GM12874 (cell line): ENCODE results near the gene OOSP4B.

Experiments
- TF ChIP-seq, protein P1 (sequence below): IDR thresholded peaks from 2 replicates; pipeline ENCODE4 v1.5.1; 2011; ENCODE audit warnings: low read depth, mild to moderate bottlenecking, control low read depth, low read length, moderate library complexity; ENCODE audit not compliant: insufficient read depth

OOSP4B gene

DNA sequence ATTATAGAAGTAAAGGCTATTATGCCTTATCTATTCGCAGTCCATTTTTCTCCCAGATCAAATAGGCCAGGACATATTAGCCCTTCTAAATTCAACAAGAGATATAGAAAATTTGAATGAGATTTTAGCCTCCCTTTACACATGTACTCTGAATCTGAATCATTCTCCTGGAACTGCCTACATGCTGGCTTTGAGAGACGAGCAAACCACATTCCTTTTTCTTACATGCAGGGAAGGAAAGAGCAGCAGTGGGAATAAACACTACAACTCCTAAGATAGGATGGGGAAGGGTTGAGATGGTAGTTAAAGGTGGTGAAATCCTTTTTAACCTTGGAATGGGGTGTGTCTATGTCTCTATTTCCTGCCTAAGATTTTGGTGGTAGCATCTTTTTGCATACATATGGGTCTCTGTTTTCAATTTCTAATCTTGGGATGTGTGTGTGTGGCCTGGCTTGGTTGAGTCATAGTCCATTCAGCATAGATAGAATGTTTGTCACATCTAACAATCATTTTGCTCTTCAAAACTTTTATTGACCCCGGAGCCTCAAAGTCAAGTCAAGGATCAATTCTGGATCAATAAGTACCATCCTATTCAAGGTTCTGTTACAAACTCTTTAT is 12.1 kb downstream of the OOSP4B start:
- TF ChIP-seq, protein P1, sequence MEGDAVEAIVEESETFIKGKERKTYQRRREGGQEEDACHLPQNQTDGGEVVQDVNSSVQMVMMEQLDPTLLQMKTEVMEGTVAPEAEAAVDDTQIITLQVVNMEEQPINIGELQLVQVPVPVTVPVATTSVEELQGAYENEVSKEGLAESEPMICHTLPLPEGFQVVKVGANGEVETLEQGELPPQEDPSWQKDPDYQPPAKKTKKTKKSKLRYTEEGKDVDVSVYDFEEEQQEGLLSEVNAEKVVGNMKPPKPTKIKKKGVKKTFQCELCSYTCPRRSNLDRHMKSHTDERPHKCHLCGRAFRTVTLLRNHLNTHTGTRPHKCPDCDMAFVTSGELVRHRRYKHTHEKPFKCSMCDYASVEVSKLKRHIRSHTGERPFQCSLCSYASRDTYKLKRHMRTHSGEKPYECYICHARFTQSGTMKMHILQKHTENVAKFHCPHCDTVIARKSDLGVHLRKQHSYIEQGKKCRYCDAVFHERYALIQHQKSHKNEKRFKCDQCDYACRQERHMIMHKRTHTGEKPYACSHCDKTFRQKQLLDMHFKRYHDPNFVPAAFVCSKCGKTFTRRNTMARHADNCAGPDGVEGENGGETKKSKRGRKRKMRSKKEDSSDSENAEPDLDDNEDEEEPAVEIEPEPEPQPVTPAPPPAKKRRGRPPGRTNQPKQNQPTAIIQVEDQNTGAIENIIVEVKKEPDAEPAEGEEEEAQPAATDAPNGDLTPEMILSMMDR: no peak

DNA sequence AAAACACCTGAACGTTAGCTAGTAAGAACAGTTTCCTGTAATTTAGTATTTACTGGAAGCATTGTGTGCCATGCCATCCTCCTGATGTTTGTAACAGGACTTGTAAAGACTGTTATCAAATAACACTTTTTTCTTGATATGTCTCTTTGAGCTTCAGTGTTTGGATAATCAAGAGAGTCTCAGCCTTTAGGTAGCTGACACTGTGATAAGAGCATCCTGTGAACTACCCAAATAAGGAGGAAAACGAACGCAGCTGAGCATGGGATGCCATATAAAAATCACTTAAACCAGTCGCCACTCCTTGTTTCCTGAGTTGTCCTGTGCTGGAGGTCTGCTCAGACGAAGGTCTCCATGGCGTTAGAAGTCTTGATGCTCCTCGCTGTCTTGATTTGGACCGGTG is 23.1 kb downstream of the OOSP4B start, which contains the start of gene OOSP2:
OOSP2 (plus strand) TSS at position 301 of the 400 bp plus-strand sequence; CDS start at position 352, 51 bp downstream.
- TF ChIP-seq, protein P1: no peak

DNA sequence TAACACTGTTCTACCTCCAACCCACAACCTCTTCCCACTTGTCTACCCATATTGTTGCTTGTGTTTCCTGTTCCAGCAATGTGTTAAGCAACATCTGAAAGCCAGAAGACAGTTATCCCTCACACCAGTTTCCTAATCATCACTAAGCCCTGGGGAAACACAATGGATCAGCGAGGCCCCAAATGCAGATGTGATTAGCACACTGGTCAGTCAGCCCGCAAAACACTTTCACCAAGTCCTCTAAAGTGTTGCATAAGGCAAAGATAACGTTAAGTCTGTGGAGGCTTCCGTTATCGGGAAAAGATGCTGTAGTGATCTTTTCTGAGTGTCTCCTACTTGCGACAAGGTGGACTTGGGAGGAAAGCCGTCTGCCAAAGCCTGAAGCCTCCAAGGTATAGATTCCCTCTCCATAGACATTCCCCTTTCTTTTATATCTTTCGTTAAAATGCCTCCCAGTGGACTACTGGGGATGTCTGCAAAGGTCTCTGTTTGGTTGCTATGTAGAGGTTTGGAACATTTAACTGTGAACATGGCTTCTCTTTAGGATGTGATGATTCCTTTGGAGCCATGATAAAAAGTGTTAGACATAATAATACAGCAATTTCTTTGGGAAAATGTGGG is 39.5 kb downstream of the OOSP4B start, which contains the start of gene MS4A3:
MS4A3 (plus strand) TSS at position 317 of the 621 bp plus-strand sequence. CDS start 4,496 bp downstream, outside the sequence.
- TF ChIP-seq, protein P1: no peak

DNA sequence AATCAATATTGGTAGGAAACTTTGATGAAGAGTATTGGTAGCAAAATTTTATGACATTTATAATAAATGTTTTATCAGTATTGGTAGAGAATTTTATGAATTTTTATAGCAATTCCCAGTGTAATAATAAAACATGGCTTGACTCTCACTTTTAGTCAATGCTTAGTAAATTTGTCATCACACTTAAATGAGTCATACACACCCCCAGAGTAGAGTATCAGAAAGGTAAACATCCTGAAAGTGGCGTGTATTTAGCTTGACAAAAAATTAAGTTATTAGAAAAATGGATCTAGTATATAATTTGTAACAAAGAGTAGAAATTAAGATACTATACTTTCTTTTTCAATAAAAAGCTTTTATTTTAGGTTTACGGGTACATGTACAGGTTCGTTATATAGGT is 42.1 kb downstream of the OOSP4B start:
- TF ChIP-seq, protein P1: no peak

DNA sequence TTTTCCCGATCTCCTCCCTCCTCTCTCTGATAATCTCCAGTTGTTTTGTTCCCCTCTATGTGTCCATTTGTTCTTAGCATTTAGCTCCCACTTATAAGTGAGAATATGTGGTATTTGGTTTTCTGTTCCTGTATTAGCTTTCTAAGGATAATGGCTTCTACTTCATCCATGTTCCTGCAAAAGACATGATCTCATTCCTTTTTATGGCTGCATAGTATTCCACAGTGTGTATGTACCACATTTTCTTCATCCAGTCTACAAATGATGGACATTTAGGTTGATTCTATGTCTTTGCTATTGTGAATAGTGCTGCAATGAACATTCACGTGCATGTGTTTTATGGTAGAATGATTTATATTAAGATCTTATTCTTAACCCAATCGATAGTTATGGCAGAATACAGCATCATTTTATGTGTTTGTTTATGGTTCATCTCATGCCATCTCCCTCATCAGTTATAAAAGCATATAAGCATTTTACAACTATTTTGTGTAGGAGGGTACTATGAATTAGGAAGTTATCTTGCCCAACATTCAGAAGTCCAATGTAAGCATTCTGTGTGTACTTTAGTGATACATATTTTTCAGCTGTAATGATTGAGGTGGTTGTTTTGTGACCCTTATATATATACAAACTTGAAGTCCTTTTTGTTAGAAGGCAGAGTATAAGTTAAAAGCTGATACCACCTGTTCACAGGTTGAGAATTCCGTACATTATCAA is 42.7 kb downstream of the OOSP4B start:
- TF ChIP-seq, protein P1: no peak

GRCh38 chr11:60064111-60064510 is 47.1 kb downstream of the OOSP4B start:
- TF ChIP-seq, protein P1: no peak

GRCh38 chr11:60065801-60066200 is 48.8 kb downstream of the OOSP4B start:
- TF ChIP-seq, protein P1: no peak
